Measurements from ENCODE around the gene GIMAP5.

GIMAP5 gene

DNA sequence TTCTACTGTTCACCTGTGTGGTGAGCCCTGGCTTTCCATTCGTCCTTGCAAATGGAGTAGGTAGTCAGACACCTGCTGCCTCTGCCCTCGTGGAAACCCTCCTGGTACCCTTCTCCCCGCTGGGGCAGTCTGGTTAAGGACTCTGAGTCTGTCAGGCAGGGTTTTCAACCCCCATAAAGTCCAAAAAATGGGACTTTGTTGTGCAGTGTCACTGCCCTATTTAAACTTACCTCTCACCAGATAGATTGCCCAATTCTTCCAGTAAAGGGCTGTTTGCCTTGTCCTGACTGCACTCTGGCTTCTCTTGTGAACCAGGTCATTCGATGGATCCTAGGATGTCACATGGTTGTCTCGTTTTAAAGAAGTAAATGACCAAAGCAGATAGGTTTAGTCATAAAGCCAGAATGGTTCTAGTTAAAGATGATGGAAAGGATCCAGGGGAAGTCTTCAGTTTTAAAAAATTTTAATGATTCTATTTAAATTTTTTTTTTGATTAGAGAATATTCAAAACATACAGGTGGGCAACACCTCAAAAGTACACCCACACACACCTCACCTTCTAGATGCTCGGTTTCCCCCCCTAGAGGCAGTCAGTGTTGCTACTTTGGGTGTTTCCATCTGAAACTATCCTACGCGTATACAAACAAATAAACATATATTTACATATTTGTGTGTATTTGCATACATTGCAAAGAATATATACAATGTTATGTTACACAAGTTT, 41.0 kb downstream of the GIMAP5 start:
- peak in 1 of 3 experiments; percentile 27 for DNase-seq

GRCh38 chr7:150778738-150779301, 41.6 kb downstream of the GIMAP5 start:
- DNase-seq, result peak; percentile 82 to 93 (median 92)

- DNase-seq, result no peak
Observed at GRCh38 chr7:150780292-150780691, 43.1 kb downstream of the GIMAP5 start.

DNA sequence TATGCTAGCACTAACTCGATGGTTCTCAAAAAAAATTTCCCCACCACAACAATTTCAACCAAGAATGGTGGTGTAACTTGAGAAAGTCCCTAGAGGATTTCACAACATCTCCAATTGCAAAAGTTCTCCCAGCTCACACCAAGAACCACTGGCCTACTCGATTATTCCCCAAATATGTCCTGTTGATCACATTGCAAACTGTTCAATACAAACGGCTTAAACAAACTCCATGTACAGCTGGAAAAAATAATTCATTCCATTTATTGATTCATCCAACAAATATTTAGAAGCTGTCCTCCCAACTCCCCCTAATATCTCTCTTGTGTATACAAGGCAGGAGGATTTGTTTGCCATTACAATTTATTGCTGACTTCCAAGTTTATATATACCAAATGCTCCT, 43.9 kb downstream of the GIMAP5 start:
- DNase-seq, result no peak

DNA sequence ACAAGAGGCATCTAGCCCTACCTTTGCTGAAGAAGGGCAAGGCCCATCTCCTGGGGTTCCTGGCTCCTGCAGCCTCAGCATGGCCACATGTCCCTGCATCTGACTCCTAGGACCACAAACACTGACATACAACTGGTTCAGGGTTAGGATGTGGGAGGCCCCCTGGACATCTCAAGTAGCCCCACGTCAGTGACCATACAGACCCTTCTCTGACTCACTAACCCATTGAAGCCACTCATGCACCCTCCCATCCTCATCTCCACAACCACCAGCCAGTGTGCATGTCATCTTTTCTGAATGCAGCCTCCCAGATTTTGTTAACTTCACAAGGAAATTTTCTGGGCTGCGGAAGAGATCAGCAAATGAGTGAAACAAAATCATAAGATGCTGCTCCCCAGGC, 44.7 kb downstream of the GIMAP5 start:
- no peak for DNase-seq

GRCh38 chr7:150784120-150784736, 47.0 kb downstream of the GIMAP5 start:
- DNase-seq, result no peak

- no peak for DNase-seq
Observed at GRCh38 chr7:150784954-150785353, 47.7 kb downstream of the GIMAP5 start.

DNA sequence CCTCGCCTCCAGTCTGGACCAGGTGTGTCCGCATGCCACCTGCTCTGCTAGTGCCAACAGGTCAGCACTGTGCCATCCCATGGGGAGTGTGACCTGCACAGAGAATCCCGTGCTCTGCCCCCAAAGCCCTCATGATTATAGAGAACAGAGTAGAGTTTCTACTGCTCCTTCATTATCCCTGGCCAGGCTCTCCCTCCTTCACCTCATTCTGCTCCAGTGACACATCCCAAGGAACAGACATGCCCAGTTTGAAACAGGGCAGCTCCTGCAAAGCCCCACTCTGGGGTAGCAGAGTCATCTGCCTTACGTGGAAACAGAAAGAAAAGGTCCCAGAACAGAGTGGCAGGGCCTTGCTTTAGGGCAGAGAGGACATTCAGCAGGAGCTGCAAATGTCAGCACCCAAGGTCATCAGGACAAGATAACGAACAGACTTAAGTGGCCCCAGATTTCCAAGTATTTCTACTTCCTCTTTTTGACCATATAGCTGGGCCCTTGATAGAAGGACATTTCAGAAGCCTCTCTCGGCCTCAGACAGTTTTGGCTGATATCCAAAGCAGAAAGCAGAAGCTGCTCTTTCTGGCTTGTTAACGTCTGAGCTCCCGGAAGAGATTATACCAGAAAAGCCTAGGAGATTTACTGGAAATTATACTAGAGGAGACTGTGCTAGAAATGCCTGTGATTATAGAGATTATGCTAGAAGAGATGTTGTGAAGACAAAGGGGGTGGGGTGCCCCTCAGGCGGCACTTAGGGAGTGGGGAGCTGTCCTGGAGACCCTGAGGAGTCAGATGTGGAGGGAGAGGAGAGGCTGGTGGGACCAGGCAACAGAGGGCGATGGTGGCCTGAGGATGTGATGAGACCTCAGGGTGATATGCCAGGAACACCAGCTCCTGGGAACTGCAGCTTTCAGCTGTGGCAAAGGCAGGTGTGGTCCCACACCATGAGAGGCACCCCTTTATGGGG, 50.4 kb downstream of the GIMAP5 start:
- peak in 2 of 3 experiments; percentile 39 to 62 for DNase-seq

DNA sequence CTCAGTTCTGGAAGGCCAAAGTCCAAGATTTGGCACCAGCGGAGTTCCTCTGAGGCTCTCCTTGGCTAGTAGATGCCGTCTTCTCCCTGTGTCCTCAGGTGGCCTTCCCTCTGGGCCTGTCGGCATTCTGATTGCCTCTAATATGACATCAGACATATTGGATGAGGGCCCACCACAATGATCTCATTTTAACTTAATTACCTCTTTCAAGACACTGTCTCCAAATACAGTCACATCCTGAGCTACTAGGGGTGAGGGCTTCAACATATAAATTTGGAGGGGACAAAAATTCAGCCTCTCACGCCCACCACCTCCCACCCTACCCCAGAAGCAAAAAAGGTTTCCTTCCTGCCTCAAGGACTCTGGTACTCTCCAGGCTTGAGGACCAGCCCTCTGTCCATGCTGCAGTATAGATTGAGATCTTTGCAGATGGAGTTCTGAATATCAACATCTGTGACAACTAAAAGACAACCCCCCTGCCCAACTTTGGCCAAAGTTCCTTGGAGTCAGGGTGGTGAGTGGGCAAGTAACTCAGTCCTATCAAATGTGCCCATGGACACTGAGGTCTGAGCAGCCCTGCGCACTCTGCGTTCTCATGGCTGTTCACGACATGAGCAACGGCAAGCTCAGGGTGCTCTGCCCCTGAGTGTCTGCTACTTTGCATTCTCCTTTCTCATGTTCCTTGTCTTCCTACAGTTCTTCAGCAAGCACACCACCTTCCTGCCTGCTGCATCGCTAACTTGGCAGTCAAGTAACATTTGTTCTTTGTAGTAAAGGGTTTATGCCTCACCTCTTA, 51.5 kb downstream of the GIMAP5 start:
- no peak for DNase-seq

DNA sequence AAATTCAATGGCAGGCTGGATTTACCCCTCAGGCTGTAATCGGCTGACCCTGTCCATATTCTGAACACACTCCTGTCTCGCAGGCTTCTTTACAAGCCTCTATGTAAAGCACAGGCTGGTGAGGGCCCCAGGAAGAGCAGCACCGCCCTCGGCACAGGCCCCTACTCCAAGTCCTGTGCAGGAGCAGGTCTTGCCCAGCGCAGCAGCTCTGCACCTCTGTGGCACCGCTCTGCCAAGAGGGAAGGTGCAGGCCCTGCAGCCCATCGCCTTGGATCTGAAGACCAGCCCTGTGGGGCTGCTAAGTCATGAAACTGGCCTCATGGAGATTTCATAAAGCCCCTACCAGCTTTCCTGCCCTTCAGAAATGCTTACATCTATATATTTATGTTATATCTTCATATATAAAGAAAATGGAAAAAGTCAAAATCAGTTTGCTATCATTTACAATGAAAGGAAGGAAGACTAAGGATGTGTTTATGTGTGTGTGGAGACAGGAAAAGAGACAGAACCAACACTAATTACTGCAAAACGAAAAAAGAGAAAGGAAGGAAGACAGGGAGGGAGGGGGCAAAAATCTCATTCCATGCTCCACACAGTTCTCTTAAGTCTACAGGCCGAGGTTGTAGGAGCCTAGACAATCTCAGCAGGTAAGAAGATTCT, 53.3 kb downstream of the GIMAP5 start:
- DNase-seq, result no peak

DNA sequence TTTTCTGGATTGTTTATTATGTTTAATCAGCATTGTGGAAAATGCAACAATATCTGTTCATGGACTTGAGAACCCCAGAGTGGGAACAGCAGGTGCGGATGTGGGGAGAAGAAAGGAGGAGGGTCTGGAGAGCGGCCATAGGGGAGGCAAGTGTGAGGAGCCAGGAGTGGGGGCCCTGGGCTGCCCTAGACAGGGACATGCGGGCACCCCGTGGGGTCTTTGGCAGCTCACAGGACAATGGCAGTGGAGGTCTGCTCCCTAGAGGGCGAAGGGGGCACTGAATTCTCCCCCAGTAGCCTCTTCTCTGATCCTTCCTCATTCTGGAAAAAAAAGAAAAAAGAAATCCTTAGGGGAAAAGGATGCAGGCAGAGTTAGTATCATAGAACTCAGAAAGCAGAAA, 54.1 kb downstream of the GIMAP5 start:
- no peak for DNase-seq

GRCh38 chr7:150791746-150792452, 54.7 kb downstream of the GIMAP5 start:
- no peak for DNase-seq
